HK-2 (cell line): Measurements from ENCODE around the gene PXT1.
A peak's percentile ranks its signal among the peaks of the same experiment; 100 is the strongest.

ENCODE experiments used
- DNase-seq: peaks from one replicate; pipeline ENCODE4 v3.0.0-alpha.2; 2018; ENCODE audit not compliant: unreplicated experiment

The PXT1 gene

GRCh38 chr6:36346486-36347273, 96.0 kb downstream of the PXT1 start:
- DNase-seq = no peak

- no peak for DNase-seq
These were observed 96.8 kb downstream of the PXT1 start for GRCh38 chr6:36345681-36346466.

- no peak for DNase-seq
These were observed 99.5 kb downstream of the PXT1 start for GRCh38 chr6:36343109-36343680.

DNA sequence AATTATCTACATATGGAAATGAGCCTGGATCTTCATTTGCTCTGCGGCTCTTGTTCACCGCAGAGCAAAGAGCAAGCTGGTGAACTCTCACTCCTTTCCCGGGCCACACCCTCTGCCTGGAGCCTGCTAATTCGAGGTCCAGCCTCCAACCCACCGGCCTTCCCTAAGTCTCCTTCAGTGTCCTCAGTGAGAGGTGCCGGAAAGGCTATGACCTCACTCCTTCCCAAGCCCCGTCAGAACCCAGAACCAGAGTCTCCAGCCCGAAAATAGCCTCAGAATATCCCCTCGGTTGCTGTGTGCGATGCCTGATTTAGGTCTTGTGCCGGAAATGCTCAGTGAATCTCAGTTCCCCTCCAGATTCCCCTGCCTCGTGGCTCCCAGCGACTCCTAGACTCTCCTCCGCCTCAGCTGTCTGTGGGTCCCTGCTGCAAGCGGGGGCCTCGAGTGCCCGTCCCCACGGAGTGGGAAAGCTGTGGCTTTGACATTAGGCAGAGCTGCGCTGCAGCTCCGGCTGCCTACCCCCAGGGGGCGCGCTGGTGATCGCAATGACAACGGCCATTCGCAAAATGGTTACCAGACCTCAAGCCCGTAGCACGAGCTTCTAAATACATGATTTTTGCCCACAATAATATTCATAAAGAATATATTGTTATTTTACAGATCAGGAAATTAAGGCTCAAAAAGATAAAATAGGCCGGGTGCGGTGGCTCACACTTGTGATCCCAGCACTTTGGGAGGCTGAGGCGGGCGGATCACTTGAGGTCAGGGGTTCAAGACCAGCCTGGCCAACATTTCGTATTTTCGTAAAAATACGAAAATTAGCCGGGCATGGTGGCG, 101.8 kb downstream of the PXT1 start:
- DNase-seq = peak; percentile 70
